SHP77 treated with DMSO at 0.1 percent for 48 hours (cell line): ENCODE data around the gene MDH2.
"Not testable (repeated sequence)": the region's sequence is repeated elsewhere in the genome, so short reads cannot be mapped to it uniquely, and the experiment has no call there.

Experiments used
- DNase-seq: peaks from one replicate; lab custom pipeline; 2025; lab: John Stamatoyannopoulos, UW

The MDH2 gene

GRCh38 chr7:76072243-76073148, 24.6 kb downstream of the MDH2 start:
- no peak for DNase-seq

- no peak for DNase-seq
Observed at GRCh38 chr7:76073335-76073990, 25.6 kb downstream of the MDH2 start.

- DNase-seq: no peak
Observed at GRCh38 chr7:76074306-76074971, 26.5 kb downstream of the MDH2 start.

- DNase-seq: no peak
Observed at GRCh38 chr7:76074972-76075370, 27.1 kb downstream of the MDH2 start.

- DNase-seq: no peak
Observed at GRCh38 chr7:76076995-76077394, 29.1 kb downstream of the MDH2 start.

GRCh38 chr7:76077435-76077834, 29.5 kb downstream of the MDH2 start:
- no peak for DNase-seq

- DNase-seq: no peak
Observed at GRCh38 chr7:76080204-76080603, 32.3 kb downstream of the MDH2 start.

GRCh38 chr7:76084115-76084514, 36.2 kb downstream of the MDH2 start:
- DNase-seq: not testable (repeated sequence)

GRCh38 chr7:76086070-76086469, 38.2 kb downstream of the MDH2 start:
- no peak for DNase-seq

- DNase-seq: not testable (repeated sequence)
Observed at GRCh38 chr7:76087362-76087791, 39.5 kb downstream of the MDH2 start.

GRCh38 chr7:76089865-76090475, 42.1 kb downstream of the MDH2 start:
- no peak for DNase-seq

- no peak for DNase-seq
Observed at GRCh38 chr7:76091506-76091905, 43.6 kb downstream of the MDH2 start.

- not testable (repeated sequence) for DNase-seq
Observed at GRCh38 chr7:76093531-76093930, 45.6 kb downstream of the MDH2 start.

- not testable (repeated sequence) for DNase-seq
Observed at GRCh38 chr7:76094326-76094725, 46.4 kb downstream of the MDH2 start.

- no peak for DNase-seq
Observed at GRCh38 chr7:76095908-76096307, 48.0 kb downstream of the MDH2 start.

- DNase-seq: not testable (repeated sequence)
Observed at GRCh38 chr7:76101693-76102437, 54.0 kb downstream of the MDH2 start.

GRCh38 chr7:76103788-76104187, 55.9 kb downstream of the MDH2 start:
- DNase-seq: not testable (repeated sequence)

- not testable (repeated sequence) for DNase-seq
Observed at GRCh38 chr7:76106130-76106529, 58.2 kb downstream of the MDH2 start.

GRCh38 chr7:76106893-76107292, 59.0 kb downstream of the MDH2 start:
- DNase-seq: no peak

- DNase-seq: peak; percentile 37
Observed at GRCh38 chr7:76108540-76109233, 60.8 kb downstream of the MDH2 start.
